Activated CD8-positive, alpha-beta memory T cell treated with anti-CD3 and anti-CD28 coated beads for 24 hours (primary cell): ENCODE measurements around the gene PRPF38B.
"Not testable (repeated sequence)": the region's sequence is repeated elsewhere in the genome, so short reads cannot be mapped to it uniquely, and the experiment has no call there.

Experiments used
- DNase-seq: peaks from one replicate; pipeline ENCODE4 v3.0.0-alpha.2; 2020

PRPF38B gene

DNA sequence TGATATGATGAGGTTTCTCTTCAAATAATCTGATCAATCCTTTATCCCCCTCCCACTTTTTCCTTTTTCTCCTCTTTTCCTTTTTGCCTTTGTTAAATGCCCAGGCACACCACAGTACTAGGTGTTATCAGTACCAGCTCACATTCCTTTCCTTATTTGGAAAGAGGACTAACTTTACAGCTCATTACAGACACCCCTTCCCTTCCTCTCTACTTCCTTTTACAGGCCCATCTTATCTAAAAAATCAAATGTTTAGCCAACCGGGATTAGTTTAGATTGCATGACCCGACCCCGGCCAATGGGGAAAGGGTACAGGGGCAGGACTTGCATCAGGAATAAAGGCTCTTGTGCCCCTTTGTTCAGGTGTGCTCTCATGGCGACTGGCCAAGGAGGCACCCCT, 10.4 kb upstream of the PRPF38B start:
- not testable (repeated sequence) for DNase-seq

DNA sequence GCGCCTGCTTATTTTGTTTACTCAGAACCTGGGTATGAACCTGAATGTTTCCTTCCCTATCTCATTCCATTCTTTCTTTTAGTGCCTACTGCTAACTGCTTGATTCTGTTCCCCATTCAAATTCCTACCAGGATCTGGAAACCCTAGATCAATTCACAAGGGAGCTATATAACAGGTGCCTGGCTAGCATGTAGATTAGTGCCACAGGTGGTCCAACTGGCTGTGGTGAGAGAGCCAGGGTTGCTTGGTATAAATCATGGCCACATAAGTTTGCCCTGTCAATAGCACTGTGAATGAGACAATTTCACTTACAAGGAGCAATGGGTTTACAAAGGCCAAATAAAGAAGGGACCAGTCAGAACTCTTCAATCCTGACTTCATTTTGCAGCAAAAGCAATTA, 6.6 kb upstream of the PRPF38B start:
- DNase-seq: no peak

DNA sequence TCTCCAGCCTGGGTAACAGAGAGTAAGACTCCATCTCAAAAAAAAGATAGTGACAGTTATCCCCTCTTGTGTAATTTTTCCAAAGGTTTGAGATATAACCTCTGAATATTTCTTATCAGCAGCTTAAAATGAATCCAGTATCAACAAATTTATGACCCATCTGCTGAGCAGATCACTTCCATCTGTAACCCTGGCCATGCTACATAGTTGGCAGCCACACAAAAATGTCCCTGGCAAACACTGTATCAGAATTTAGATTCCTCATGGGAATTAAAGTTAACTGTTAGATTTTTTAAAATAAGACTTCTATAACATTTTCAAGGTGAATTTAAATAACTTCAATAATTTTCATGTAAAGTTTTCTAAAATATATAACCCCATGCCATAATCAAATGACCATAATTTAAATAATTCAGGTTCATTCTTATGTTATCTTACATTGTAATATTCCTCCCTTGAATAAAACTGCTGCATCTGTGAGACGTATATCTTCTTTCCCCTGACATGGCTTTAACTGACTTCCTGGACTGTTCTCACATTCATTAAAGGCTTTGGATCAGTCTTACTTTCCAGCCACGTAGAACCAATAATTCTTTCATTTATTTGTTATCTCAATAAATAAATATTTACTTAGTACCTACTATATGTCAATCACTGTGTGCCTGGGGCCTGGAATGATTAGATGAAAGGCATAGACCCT, 5.3 kb upstream of the PRPF38B start:
- no peak for DNase-seq

DNA sequence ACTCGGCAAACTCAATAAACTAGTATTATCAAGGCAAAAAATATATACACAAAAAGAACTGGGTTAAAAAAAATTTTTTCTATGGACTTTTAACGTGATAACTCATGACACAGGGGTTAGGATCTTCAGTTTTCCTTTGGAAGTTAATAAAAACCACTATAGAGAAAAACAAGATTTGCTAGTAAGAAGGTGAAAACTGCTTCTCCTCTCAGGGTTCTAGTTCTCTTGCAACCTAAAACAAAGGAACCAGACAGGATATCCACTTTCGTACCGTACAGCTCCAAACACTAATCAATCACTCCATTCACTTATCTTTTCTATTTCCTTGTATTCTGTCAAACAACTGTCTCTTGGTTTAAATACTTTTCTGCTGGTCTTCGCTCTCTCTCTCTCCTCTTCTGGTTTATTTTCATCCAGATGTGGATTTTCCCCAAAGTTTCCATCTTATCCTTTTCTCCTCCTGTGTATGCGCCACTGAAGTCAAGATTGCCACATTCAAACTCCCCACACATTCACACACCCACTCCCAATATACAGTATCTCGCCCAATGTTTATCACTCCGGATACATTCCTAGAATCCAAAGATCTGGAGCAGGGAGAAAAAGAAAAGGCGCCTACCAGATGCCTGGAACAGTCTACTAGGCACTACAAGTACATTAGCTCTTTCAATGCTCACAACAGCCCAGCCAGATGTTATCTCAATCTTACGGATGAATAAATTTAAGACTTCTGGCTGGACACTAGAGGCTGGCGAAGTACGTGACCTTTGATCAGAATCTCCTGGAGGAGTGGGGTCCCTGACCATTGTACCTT, 775 bp upstream of the PRPF38B start:
- no peak for DNase-seq

DNA sequence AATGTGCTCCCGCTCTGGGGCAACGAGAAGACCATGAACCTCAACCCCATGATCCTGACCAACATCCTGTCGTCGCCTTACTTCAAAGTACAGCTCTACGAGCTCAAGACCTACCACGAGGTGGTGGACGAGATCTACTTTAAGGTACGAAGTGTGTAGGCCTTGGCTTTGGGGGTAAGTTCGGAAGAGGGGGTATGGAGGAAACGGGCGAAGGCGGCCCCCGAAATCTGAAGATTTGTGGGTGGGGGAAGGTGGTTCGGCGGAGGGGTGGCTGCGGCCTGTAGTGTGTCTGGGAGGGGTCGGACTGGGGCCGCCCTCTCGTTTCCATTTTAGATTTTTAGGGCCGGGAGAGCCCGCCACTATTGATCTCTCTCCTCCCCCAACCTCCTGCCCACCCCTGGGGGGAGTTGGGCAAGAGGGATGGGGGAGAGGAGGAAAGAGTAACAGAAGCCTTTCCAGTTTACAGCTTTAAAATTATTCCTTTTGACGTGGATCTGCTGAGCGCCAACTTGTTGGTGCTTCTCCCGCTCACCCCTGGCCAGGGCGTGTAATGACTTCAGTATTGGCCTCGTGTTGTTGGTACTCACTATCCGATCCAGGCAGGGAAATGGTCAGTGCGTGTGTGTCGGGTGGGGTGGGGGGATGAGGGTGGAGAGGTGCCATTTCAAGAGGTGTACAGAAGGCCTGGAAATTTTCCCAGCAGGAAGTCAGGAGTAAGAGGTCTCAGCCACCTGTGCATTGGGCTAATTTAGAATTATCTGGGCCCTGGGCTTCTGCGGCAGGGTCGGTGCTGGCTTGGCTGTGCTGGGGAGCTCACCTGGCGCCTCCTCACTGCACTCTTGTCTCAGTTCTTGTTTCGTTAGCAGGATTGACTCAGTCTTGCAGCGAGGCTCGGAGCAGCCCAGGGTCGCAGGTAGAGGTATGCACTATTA, 880 bp downstream of the PRPF38B start:
- peak; percentile 77 for DNase-seq

DNA sequence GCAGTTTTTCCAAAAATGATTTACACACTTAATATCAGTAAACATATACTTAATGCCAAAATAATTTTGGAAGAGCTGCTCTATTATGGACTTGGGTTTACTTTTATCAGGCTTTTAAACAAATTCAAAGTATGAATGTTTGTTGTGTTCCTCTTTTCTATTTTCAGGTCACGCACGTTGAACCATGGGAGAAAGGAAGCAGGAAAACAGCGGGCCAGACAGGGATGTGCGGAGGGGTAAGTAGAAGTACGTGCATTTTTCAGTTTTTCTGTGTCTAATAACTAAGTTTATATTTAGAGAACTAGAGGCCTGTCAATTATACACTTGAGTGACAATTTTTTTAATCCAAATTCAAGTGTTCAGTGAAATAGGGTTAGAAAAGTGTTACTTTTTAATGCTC, 3.4 kb downstream of the PRPF38B start:
- DNase-seq: no peak

DNA sequence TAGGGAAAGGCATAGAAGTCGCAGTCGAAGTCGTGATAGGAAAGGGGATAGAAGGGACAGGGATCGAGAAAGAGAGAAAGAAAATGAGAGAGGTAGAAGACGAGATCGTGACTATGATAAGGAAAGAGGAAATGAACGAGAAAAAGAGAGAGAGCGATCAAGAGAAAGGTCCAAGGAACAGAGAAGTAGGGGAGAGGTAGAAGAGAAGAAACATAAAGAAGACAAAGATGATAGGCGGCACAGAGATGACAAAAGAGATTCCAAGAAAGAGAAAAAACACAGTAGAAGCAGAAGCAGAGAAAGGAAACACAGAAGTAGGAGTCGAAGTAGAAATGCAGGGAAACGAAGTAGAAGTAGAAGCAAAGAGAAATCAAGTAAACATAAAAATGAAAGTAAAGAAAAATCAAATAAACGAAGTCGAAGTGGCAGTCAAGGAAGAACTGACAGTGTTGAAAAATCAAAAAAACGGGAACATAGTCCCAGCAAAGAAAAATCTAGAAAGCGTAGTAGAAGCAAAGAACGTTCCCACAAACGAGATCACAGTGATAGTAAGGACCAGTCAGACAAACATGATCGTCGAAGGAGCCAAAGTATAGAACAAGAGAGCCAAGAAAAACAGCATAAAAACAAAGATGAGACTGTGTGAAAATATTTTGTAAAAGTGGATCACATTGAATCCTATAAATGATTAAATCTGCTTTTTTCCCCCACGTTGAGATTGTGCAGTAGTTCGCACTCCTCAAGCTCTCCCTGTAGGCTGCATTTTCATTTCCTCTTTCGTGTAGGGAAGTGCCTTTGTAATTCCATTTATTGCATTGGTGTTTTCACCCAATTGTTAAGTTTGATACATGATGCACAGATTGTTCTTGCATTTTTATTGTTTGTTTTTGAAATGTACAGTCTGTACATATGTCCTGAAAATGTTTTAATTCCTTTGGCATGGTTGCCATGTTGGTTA, 7.5 kb downstream of the PRPF38B start:
- no peak for DNase-seq

DNA sequence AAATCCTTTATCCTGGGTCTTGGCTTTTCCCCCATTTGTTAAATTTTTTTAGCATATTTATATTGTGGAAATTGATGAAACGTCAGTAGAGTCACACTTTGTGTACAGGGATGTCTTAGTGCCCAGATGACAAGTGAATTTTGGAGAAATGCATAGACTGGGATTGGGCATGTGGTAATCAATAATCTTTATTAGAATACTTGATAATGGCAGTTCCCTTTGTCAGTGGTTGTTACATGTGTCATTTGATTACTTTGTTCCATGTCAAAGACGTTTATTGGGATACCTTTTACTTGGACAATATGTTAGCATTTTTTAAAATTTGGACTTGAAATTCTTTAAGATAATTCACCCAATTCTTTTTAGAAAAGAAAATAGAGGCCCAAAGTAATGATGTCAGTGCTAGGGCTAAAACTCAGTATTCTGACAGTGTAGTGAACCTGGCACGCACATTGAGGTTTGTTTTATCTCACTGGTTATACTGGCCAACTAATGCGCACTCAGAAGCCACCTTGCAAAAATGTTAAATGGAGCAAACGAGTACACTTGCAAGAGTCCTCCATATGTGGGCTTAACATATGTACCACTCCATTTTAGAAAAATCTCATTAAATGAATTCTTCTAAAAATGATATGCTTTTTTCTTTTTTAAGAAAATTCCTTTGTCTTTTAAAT, 9.2 kb downstream of the PRPF38B start:
- no peak for DNase-seq

DNA sequence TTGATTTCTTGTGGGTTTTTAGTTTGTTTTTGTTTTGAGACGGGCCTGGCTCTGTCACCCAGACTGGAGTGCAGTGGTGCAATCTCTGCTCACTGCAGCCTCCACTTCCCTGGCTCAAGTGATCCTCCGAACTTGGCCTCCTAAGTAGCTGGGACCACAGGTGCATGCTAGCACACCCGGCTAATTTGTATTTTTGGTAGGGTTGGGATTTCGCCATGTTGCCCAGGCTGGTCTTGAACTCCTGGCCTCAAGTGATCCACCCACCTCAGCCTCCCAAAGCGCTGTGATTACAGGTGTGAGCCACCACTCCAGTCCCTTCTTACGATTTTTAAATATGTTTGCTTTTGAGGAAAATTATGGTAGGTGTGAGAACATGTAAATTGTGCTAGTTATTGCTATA, 10.0 kb downstream of the PRPF38B start:
- DNase-seq: not testable (repeated sequence)

DNA sequence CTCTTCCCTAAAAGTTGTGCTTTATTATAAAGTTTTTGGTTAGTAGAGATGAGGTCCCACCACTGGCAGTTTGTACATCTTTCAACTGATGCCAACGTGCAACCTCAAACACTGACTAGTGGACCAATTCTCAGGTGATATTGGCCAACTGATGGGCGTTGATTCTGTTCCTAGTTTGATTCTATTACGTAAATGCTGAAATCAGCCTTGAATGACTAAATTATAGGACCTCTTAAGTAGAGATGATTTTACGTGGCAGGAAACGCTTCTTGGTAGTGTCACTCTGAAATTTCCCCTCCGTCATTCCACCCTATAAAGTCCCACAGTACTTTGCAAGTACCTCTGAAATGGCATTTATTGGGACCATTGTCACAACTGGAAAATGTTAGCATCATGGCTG, 11.8 kb downstream of the PRPF38B start:
- no peak for DNase-seq

DNA sequence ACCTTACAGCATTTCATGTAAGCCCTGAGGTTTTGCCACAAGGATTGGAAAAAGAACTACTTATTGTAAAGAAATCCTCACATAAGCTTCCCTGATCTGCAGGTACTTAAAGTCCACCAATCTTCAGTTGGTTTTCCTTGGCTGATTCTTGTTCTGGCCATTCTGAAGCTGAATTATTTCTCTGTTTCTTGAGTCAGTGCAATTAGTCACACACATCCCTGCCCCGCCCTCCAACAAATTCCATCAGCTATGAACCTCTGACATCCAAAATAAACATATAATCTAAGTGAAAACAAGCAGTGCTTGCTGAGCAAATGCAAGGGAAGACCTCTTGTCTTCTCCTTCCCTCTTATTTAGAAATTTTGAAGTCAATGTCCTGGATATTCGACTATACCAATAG, 12.4 kb downstream of the PRPF38B start:
- DNase-seq: no peak

DNA sequence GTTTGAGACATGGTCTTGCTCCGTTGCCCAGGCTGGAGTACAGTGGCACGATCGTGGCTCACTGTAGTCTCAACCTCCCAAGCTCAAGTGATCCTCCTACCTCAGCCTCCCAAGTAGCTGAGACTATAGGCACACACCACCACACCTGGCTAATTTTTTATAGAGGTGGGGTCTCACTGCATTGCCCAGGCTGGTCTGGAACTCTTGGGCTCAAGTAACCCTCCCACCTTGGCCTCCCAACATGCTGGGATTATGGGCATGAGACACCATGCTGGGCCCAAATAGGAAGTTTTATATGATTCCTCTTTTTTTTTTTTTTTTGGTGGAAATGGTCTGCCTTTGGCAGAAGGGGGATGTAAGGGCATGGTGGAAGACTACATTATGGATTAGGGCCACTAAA, 14.5 kb downstream of the PRPF38B start:
- DNase-seq: no peak

DNA sequence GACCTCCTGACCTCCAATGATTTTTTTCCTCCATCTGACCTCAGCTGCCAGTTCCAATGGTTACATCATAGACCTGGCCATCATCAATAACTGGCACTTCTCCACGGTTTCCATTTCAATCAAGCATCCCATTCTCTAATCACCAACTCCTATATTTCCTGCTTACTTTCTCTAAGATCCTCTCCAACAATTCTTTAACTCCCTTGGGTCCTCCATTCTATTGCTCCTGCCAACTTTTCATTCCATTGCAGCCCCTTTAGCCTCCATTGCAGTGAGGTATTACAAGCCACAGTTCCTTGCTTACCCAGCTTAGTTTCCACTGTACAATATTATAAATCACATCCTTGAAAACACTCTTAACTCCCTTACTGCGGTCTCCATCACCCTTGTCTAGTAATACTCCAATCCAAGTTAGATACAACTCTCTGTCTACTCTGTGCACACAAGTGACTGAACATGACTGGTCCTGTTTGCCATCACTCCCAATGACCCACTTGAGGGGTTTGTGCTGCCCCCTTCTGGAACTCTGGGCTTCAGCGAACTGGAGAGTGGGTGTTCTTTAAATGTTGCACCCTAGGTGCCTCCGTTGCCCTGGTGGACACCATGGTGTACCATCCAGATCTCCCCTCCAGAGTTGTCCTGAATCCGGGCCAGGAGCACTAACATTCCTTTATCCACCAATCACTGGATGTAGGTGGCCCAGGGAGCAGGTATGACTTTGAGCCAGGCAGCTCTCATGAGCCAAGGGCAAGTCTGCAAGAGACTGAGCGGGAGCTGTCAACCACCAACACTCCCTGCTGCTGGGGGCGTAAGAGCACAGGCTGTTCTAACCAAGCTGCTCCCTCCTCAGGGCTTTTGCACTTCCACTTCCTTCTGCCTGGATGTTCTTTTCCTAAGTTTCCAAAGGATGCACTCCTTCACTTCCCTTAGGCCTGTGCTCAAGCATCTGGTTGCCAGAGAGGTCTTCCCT, 16.9 kb downstream of the PRPF38B start:
- peak; percentile 76 for DNase-seq

DNA sequence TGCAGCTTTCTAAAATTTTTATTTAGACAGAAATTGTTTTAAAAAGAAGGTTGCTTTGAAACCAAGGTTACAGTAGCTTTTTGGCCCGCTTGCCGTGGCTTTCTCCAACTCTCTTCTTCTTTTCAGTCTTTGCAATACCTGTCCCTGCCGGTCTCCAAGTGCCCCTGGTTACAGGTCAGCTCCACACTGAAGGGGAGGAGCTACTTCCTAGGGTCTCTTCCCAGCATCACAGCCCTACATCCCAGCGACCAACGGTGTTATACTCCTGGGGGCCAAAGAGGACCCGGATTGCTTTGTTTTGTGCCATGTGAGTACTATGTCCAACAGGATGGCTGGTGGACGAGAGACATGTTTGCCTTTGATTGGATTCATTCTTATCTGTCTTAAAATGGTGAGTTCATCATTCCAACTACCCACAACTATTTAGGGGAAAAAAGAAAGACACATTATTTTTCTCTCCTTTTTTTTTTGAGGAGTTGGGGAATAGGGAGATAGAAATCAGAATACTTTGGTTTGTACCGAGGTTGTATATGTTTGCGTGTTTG, 20.6 kb downstream of the PRPF38B start, which contains the start of gene FNDC7:
Gene FNDC7, plus strand, starts transcription at position 303 of the 545 bp plus-strand sequence. Its CDS starts 26 bp downstream, at position 329.
- DNase-seq: no peak

DNA sequence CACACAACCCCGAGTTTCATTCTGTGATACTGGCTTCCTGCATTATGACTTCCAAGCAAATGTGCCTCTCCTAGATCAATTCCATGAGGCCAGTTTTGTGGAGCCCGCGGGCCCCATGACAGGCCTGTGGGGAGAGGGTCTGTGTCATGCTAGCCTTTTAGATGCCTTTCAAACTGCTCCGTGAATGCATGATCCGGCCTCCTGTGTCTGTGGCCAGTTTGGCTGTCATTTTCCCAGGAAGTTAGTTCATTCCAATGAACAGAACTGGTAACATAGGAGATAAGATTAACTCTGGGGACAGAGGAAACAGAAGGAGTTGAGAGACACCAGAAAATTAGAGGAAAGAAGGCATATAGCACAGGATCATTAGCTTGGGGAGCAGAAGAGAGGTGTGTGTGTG, 23.8 kb downstream of the PRPF38B start:
- DNase-seq: no peak

DNA sequence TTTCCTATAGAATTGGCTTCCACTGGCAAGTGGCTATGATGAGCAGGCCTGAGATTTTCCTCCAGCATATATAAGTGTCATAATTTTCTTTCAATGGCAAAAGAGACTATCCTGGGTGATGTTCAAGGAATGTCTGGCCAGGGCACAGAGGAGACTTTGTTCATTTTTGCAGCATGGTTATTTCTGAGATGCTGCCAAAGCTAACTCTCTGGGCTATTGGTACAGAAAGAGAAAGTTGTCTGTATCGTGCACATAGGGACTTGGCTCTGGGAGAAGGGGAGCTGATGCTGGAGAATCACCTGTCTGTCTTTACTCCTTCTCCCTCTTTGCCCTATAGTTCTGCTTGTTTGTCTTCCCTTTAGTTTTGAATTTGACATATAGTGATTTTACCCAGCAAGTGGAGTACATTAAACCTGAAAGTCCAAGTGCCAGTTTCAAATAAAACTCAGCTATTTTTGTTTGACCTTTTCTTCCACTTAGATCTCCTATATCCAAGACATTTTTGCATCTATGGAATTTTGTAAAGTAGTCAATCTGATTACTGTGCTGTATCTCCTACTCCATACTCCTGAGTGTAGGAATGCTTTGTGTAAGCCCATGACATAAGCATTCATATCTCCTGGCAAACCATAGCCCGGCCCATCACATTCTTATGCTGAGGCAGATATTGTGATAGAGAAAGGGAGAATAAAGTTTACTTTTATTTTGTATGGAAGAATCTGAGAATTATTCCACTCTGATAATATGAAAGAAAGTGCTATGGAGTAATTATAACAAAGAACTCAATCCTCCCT, 24.5 kb downstream of the PRPF38B start:
- DNase-seq: no peak

DNA sequence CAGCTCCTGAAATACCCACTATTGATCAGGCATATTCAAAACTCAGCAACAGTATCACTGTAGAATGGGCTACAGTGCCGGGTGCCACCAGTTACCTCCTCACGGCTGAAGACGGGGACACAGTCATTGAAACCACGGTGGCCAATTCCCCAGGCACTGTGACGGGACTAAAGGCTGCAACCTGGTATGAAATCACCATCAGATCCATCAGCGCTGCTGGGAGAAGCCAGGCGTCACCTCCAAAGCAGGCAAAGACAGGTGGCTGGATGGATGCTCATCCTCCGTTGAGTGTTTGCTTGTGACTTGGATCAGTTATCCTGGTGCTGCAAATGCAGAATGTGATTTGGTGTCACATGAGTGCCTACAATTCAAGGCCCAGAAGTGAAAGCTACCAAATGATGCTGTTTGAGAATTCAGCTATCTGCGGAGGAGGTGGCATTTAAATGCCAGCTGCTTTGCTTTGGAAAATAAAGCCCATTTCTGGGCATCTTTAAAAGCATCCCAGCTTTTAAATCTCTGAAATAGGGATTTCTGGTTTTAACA, 25.7 kb downstream of the PRPF38B start:
- DNase-seq: no peak

DNA sequence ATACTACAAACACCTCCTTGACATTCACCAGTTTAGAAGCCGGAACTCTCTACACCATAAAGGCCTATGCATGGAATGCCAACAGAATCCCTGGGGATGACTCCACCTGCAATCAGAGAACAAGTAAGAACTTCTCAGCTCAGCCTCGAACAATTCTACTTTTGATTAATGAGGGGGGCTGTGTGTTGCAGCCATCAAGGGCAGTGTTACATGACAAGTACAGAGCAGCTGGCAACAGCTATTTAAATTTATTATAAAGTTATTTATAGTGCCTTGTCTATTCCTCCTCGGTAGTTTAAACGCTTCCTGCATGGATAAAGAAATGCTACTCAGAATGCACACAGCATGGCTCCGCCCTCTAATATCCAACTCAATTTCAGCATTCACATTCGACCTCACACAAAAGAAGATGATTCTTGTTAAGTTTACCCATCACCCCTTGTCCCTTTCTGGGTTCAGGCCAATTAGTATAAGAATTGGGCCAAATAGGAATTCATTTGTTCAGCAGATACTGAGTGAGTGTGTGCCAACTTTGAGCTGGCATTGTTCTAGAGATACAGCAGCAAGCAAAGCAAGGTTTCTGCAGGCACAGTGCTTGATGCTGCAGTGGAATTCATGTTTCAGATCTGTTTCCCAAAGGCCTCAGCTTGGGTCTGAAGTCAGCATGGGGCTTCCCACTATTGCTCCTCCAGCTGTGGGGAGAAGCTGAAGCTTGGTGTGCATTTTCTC, 27.0 kb downstream of the PRPF38B start:
- no peak for DNase-seq
